Astrocyte of the spinal cord (primary cell): ENCODE data around the gene PHGDH.

Experiments
- DNase-seq: peaks from one replicate; pipeline ENCODE4 v3.0.0; 2011; ENCODE audit warnings: low read depth, low spot score
- H3K4me3 ChIP-seq: 2 replicates; pipeline ENCODE4 v1.5.1; 2011; ENCODE audit warnings: low read depth, mild to moderate bottlenecking, low read length, moderate library complexity
- in situ Hi-C: cut with HindIII; loops from 2 replicates; pipeline ENCODE4 v1.10.0; 2017; ENCODE audit warnings: low sequenced_read_pairs
- TF ChIP-seq, protein P1 (sequence below): IDR thresholded peaks from 2 replicates; pipeline ENCODE4 v1.5.1; 2012; ENCODE audit warnings: low read depth, mild to moderate bottlenecking, low read length, inconsistent platforms

PHGDH gene

GRCh38 chr1:119680723-119681122 lies 31.0 kb upstream of the PHGDH start:
- no peak for DNase-seq
- TF ChIP-seq, protein P1, sequence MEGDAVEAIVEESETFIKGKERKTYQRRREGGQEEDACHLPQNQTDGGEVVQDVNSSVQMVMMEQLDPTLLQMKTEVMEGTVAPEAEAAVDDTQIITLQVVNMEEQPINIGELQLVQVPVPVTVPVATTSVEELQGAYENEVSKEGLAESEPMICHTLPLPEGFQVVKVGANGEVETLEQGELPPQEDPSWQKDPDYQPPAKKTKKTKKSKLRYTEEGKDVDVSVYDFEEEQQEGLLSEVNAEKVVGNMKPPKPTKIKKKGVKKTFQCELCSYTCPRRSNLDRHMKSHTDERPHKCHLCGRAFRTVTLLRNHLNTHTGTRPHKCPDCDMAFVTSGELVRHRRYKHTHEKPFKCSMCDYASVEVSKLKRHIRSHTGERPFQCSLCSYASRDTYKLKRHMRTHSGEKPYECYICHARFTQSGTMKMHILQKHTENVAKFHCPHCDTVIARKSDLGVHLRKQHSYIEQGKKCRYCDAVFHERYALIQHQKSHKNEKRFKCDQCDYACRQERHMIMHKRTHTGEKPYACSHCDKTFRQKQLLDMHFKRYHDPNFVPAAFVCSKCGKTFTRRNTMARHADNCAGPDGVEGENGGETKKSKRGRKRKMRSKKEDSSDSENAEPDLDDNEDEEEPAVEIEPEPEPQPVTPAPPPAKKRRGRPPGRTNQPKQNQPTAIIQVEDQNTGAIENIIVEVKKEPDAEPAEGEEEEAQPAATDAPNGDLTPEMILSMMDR, result no peak
- H3K4me3 ChIP-seq, result no peak overlapping the region
- in situ Hi-C loops, result no loop called here

DNA sequence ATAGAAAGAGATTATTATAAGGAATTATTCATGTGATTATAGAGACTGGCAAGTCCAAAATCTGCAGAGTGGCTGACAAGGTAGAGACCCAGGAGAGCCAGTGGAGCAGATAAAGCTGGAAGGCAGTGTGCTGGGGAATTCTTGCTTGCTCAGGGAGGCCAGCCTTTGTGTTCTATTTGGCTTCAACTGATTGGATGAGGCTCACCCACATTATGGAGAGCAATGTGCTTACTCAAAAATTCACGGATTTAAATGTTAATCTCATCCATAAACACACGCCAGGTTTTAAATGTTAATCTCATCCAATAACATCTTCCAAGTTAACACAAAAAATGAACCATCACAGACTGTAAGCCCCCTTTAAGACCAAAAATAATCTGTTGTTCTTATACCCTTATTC lies 30.2 kb upstream of the PHGDH start:
- TF ChIP-seq, protein P1, result no peak
- no peak for DNase-seq
- in situ Hi-C loops, result no loop called here

GRCh38 chr1:119682141-119682540 lies 29.6 kb upstream of the PHGDH start:
- in situ Hi-C loops, result no loop called here
- no peak for DNase-seq
- H3K4me3 ChIP-seq, result no peak overlapping the region
- TF ChIP-seq, protein P1, result no peak

More for the DNA sequence above, 30.2 kb upstream of the PHGDH start:
- no peak overlapping the region for H3K4me3 ChIP-seq

- in situ Hi-C loops, result no loop called here
- no peak for DNase-seq
- TF ChIP-seq, protein P1, result no peak
- no peak overlapping the region for H3K4me3 ChIP-seq
Measured at GRCh38 chr1:119683893-119684292, 27.8 kb upstream of the PHGDH start.

- TF ChIP-seq, protein P1, result no peak
- no peak overlapping the region for H3K4me3 ChIP-seq
- in situ Hi-C loops, result no loop called here
- no peak for DNase-seq
Measured at GRCh38 chr1:119686661-119687060, 25.1 kb upstream of the PHGDH start.

DNA sequence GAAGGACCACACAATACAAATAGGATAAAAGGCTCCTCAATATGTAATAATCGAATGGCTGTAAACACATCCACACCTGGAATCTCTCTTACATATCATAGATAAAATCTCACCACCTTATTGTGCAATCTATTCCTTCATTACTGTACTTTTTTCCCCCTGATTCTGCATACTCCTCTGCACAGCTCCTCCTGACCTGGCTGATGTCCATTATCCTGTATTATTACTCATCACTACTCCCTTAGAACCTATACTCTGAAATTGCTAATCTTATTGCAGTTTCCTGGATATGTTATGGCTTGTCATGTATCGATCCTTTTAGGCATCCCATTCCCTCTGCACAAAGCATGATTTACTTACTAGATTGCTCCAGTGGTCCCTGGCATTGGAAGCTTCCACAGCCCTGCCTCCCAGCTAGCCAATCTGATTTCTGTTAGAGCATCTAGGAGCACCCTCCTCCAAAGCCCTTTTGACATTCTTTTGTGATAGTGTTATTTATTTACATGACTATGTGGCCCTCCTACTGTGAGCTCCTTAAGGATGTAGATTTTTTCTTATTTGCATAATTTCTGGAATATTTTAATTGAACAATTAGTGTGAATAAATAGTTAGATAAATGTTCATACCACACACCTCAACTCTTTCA lies 24.2 kb upstream of the PHGDH start:
- TF ChIP-seq, protein P1, result no peak
- no peak for DNase-seq
- H3K4me3 ChIP-seq, result no peak overlapping the region
- in situ Hi-C loops, result no loop called here
